HG02943 (cell line): ENCODE measurements around the gene GFER.
"Not testable (repeated sequence)": the region's sequence is repeated elsewhere in the genome, so short reads cannot be mapped to it uniquely, and the experiment has no call there.

Experiments
- ATAC-seq: cut with Tn5 transposase; IDR thresholded peaks from one replicate; pipeline ENCODE4 v1.9.1; 2021; ENCODE audit warnings: mild to moderate bottlenecking, low read depth, moderate library complexity; ENCODE audit not compliant: unreplicated experiment

The GFER gene

GRCh38 chr16:1983544-1984346, at the start of gene GFER:
Gene GFER, plus strand, starts transcription at chr16:1984193. Its CDS starts 26 bp downstream, at chr16:1984219.
- peak; percentile 61 for ATAC-seq

- ATAC-seq = no peak
Observed at GRCh38 chr16:1936945-1937479, 47.0 kb upstream of the GFER start.

- ATAC-seq = no peak
Observed at GRCh38 chr16:1938316-1938715, 45.7 kb upstream of the GFER start.

- no peak for ATAC-seq
Observed at GRCh38 chr16:1938910-1939309, 45.1 kb upstream of the GFER start.

DNA sequence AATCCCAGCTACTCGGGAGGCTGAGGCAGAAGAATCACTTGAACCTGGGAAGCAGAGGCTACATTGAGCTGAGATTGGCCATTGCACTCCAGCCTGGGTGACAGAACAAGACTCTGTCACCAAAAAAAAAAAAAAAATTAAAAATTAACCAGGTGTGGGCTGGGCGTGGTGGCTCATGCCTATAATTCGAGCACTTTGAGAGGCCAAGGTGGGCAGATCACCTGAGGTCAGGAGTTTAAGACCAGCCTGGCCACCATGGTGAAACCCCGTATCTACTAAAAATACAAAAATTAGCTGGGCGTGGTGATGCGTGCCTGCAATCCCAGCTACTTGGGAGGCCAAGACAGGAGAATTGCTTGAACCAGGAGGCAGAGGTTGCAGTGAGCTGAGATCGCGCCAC, 44.2 kb upstream of the GFER start:
- not testable (repeated sequence) for ATAC-seq

GRCh38 chr16:1940273-1941161, 43.5 kb upstream of the GFER start:
- no peak for ATAC-seq

DNA sequence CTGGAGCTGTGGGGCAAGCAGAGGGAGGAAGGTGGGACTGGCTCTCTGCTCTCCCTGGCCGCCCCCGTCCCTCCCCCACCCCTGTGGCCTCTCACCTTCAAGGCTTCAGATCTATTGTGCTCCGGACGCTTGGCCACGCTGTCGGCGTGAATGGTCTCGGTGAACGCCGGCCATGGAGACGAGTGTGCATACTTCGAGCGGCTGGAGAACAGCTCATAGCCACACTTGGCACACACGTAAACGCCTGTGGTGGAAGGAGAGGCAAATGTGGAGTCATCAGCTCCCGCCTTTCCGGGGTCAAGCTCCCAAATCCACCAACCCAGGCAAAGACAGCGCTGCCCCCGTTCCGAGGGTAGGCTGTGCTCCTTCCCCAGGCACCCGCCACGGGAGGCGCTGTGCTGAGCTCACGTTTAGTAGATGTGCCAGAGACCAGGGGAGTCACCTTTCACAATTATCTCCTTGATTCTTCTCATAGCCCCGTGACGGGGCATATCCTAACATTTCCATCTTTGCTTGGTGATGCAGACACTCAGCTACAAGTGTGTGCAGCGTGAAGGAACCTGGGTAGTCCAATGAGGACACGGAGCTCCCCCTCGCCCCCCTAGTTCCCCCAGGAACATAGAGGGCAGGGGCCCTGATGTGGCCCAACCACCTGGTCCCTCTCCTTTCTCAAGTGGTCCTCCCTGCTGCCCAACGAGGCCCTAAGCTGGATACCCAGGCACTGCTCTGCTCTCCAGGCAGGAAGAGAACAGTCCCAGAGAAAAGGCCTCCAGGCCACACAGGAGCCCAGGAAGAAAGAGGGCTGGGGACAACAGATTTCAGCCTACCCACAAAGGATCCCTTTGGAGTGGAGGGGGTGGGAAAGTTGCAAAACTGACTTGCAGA, 42.6 kb upstream of the GFER start:
- ATAC-seq = no peak

GRCh38 chr16:1942047-1942809, 41.8 kb upstream of the GFER start:
- no peak for ATAC-seq

GRCh38 chr16:1942810-1943726, 40.9 kb upstream of the GFER start, which contains the start of gene MSRB1:
Gene MSRB1, minus strand, starts transcription at chr16:1943199. Its CDS starts 43 bp downstream, at chr16:1943156.
- peak; percentile 85 for ATAC-seq

GRCh38 chr16:1944612-1945199, 39.3 kb upstream of the GFER start:
- no peak for ATAC-seq

GRCh38 chr16:1945559-1946391, 38.2 kb upstream of the GFER start:
- ATAC-seq = no peak

GRCh38 chr16:1946495-1947368, 37.3 kb upstream of the GFER start:
- no peak for ATAC-seq

- no peak for ATAC-seq
Observed at GRCh38 chr16:1947369-1947670, 36.7 kb upstream of the GFER start.

DNA sequence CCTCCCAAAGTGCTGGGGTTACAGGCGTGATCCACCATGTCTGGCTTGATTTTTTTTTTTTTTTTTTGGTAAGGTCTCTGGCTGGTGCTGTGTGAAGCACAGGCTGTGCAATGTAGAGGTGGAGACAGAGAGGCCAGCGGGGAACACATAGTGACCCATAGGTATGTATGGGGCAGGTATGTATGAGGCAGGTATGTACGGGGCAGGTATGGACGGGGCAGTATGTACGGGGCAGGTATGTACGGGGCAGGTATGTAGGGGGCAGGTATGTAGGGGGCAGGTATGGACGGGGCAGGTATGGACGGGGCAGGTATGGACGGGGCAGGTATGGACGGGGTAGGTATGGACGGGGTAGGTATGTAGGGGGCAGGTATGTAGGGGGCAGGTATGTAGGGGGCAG, 34.5 kb upstream of the GFER start:
- ATAC-seq = no peak

DNA sequence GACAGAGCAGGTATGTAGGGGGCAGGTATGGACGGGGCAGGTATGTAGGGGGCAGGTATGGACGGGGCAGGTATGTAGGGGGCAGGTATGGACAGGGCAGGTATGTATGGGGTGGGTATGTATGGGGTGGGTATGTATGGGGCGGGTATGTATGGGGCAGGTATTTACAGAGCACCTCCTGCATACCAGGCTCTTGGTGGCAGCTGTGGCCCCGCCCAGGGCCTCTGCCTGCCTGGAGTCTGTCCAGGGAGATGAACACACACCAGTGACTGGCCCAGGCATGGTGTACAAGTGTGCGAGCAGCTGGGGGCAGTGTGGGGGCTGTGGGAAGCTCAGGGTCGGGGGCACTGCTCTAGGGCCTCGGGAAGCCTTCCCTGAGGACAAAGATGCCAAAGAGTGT, 33.9 kb upstream of the GFER start:
- ATAC-seq = no peak

DNA sequence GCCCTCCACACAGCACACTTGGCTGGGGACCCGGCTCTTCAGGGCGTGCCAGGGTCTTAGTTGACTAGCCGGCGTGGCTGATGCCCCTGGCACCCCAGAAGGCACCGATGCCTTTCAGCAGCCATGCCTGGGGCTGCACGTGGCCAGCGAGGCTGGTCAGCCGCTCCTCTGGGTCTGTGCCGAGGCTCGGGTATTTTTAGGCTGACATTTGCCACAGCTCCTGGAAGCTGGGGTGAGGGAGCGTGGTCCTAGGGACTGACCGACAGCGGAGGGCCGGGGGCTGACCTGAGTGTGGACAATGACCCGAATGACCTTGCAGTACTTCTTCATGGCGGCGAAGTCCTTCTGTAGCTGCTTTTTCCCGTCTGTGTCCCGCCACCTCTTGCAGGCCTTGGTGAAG, 33.4 kb upstream of the GFER start:
- ATAC-seq = no peak
